K562 (cell line): Measurements from ENCODE around the gene PPP1R10. TPM values are rescaled to one million over a fixed set of nuclear protein-coding genes. Genes with fewer than 3 reads are reported as not detected.

Source experiments
- ATF1 ChIP-seq, 2 experiments: fragments of 450-650 bp in 1 of 2; IDR thresholded peaks; 2 replicates each; pipeline ENCODE4 v1.6.1; 2016; ENCODE audit warnings: missing compliant biosample characterization in 1 of 2, missing genetic modification characterization in 1 of 2
- BRF2 ChIP-seq: IDR thresholded peaks from 3 replicates; pipeline ENCODE4 v1.6.1; 2011; ENCODE audit warnings: borderline replicate concordance, mild to moderate bottlenecking; ENCODE audit not compliant: insufficient read length, insufficient read depth
- CBX2 ChIP-seq: fragments of 200-600 bp; sonication (generic); IDR thresholded peaks from one replicate; pipeline ENCODE4 v1.6.1; 2012; ENCODE audit warnings: mild to moderate bottlenecking, low read length, inconsistent platforms; ENCODE audit not compliant: insufficient read depth, poor library complexity, severe bottlenecking
- CCNT2 ChIP-seq: IDR thresholded peaks from 2 replicates; pipeline ENCODE4 v1.6.1; 2011; ENCODE audit warnings: borderline replicate concordance, low read depth, mild to moderate bottlenecking, moderate library complexity, mixed read lengths, low read length; ENCODE audit not compliant: insufficient read length; ENCODE audit errors: extremely low read depth
- GABPB1 ChIP-seq: sonication (generic); formaldehyde crosslinking; IDR thresholded peaks from 2 replicates; pipeline ENCODE4 v1.8.0; 2022; ENCODE audit warnings: mild to moderate bottlenecking, missing genetic modification reagents
- HMGXB4 ChIP-seq: sonication (generic); formaldehyde crosslinking; IDR thresholded peaks from 2 replicates; pipeline ENCODE4 v1.8.1; 2023; ENCODE audit warnings: mild to moderate bottlenecking, missing genetic modification reagents
- JUND ChIP-seq, 2 experiments: IDR thresholded peaks; 2 replicates in 1 of 2; 3 replicates in 1 of 2; pipeline ENCODE4 v1.6.1; 2011; ENCODE audit warnings: borderline replicate concordance in 2 of 2, low read depth in 2 of 2, low read length in 2 of 2, improper control_type of control experiment in 1 of 2, missing biosample characterization in 1 of 2, missing genetic modification characterization in 1 of 2, missing genetic modification reagents in 1 of 2
- SOX6 ChIP-seq: fragments of 450-650 bp; IDR thresholded peaks from 2 replicates; pipeline ENCODE4 v1.6.1; 2014; ENCODE audit warnings: mild to moderate bottlenecking
- TSHZ1 ChIP-seq: fragments of 250-450 bp; sonication (Bioruptor Pico); IDR thresholded peaks from 2 replicates; pipeline ENCODE4 v1.4.0; 2020; ENCODE audit warnings: mild to moderate bottlenecking, moderate library complexity
- ZBTB33 ChIP-seq: sonication (generic); formaldehyde crosslinking; IDR thresholded peaks from 2 replicates; pipeline ENCODE4 v1.8.1; 2023; ENCODE audit warnings: mild to moderate bottlenecking, missing genetic modification reagents
- ZBTB9 ChIP-seq: fragments of 450-650 bp; formaldehyde crosslinking; IDR thresholded peaks from 2 replicates; pipeline ENCODE4 v1.4.0; 2020; ENCODE audit warnings: mild to moderate bottlenecking, moderate library complexity
- ZNF263 ChIP-seq: sonication (generic); formaldehyde crosslinking; IDR thresholded peaks from 2 replicates; pipeline ENCODE4 v1.8.0; 2022; ENCODE audit warnings: mild to moderate bottlenecking, missing genetic modification reagents, borderline replicate concordance
- ZSCAN32 ChIP-seq: fragments of 450-650 bp; formaldehyde crosslinking; IDR thresholded peaks from 2 replicates; pipeline ENCODE4 v1.4.0; 2020; ENCODE audit warnings: mild to moderate bottlenecking, moderate library complexity
- polyA plus RNA-seq, 8 experiments: library from polyadenylated mRNA; depleted of rRNA in 4 of 8; stranded (reverse) in 5 of 8; unstranded in 3 of 8; fragments of >200 nt; fragmentation: Nextera tagmentation in 2 of 8; fragmentation: Illumina TruSeq in 1 of 8; extraction: Ambion mirVana in 2 of 8; extraction: Trizol in 1 of 8; gene quantifications; 2 replicates each; pipeline versions ENCODE4 v1.2.1 to v1.2.3, GENCODE V29; 2011 to 2014; ENCODE audit warnings: inconsistent platforms in 1 of 8, missing spikeins in 1 of 8
- total RNA-seq, 7 experiments: library from RNA; depleted of rRNA in 6 of 7; stranded (reverse); fragments of >200 nt in 6 of 7; fragmentation: Illumina TruSeq in 2 of 7; extraction: Trizol in 2 of 7; gene quantifications; 2 replicates each; pipeline versions ENCODE4 v1.2.1 to v1.2.3, GENCODE V29; 2011 to 2021; ENCODE audit warnings: low replicate concordance in 1 of 7

PPP1R10 gene
- total and polyA plus RNA-seq, 9 of the 15 experiments (the other 6 are each of a cell fraction or from before 2014, with no cell fraction given): 14.1 to 65.5 (median 32.6) TPM

- peak; percentile 44; the same call in 1 of the 2 replicates for TF ChIP-seq ZSCAN32 (CRISPR knock-in tag)
- TF ChIP-seq ATF1 (CRISPR knock-in tag; IDR thresholded peaks at IDR 0.05): no peak
- peak; percentile 51; the same call in 1 of the 2 replicates for TF ChIP-seq ATF1 (tag; IDR thresholded peaks at IDR 0.05)
- TF ChIP-seq ZNF263 (CRISPR knock-in tag): no peak
- TF ChIP-seq CCNT2: peak; percentile 44
- TF ChIP-seq ZBTB9 (CRISPR knock-in tag): no peak; the same call in 1 of the 2 replicates
- TF ChIP-seq CBX2: no peak
- TF ChIP-seq ZBTB33 (CRISPR knock-in tag): no peak
- no peak for TF ChIP-seq JUND (IDR thresholded peaks at IDR 0.05; ENCODE audit: borderline replicate concordance, low read depth, low read length)
- no peak for TF ChIP-seq JUND (tag; IDR thresholded peaks at IDR 0.05; ENCODE audit: borderline replicate concordance, low read depth, low read length)
- 0 out of 2 replicates have a peak, but pooled peaks have one; percentile 55 for TF ChIP-seq HMGXB4
- no peak for TF ChIP-seq TSHZ1
- TF ChIP-seq SOX6: no peak
- TF ChIP-seq BRF2: no peak
- TF ChIP-seq GABPB1 (CRISPR knock-in tag): no peak
Observed at GRCh38 chr6:30615219-30615957, 1.7 kb downstream of the PPP1R10 start (continued).
